DMS114 treated with DMSO at 0.1 percent for 48 hours (cell line): ENCODE results near the gene PNISR.

Experiments used
- DNase-seq: peaks from one replicate; lab custom pipeline; 2025; ENCODE audit not compliant: unreplicated experiment; lab: John Stamatoyannopoulos, UW

Gene PNISR

DNA sequence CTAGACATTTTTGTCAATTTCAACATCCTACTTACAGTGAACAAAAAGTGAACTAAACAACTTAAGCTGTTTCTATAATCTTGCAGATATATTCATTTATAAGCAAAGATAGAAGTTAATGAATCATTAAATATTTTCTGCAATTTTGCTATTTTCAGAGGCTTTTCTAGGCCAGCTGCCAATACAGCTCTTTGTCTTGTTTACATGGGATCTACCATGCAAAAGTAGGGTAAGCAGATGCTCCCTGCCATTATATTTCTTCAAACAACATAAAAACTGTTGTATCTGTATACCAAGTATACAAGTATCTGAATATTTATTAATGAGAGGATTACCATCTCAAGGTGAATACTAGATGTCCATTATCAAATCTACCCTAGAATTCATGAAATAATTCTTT, 15.4 kb downstream of the PNISR start:
- no peak for DNase-seq

DNA sequence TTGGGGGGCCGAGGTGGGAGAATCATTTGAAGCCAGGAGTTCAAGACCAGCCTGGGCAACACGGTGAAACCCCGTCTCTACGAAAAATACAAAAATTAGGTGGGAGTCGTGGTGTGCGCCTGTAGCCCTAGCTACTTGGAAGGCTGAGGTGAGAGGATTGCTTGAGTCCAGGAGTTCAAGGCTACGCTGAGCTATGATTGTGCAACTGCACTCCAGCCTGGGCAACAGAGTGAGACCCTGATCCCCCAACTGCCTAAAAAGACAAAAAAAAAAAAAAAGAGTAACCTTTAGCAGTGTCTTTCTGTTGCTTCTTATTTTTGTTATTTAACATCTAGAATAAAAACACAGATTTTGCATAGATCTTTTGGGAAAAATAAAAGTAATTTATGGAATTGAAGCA, 18.0 kb downstream of the PNISR start:
- no peak for DNase-seq

DNA sequence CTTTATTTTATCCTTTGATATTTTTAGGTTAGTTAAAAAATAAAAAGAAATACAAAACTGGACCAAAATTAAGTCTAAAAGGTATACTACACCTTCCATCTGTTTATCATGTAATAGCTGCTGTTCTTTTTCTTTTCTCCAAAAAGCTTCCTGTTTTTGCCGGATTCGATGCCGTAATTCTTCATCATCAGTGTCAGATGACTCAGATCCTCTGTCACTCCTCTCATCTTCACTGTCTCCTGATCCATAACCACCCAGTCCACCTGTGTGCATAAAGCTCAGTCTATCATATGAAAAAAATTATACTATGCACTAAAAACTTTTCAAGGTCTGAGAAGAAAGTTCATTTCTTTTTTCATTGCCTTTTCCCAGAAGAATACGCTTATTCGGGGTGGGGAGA, 22.7 kb downstream of the PNISR start:
- no peak for DNase-seq

DNA sequence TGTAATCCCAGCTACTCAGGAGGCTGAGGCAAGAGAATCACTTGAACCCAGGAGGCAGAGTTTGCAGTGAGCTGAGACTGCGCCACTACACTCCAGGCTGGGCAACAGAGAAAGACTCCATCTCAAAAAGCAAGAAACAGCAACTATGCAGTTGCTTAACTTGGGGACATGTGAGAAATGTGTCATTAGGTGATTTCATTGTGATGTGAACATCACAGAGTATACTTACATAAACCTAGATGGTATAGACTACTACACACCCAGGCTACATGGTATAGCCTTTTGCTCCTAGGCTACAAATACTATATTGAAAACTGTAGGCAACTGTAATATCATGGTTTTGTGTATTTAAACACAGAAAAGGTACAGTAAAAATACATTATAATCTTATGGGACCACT, 27.8 kb downstream of the PNISR start:
- DNase-seq = no peak

DNA sequence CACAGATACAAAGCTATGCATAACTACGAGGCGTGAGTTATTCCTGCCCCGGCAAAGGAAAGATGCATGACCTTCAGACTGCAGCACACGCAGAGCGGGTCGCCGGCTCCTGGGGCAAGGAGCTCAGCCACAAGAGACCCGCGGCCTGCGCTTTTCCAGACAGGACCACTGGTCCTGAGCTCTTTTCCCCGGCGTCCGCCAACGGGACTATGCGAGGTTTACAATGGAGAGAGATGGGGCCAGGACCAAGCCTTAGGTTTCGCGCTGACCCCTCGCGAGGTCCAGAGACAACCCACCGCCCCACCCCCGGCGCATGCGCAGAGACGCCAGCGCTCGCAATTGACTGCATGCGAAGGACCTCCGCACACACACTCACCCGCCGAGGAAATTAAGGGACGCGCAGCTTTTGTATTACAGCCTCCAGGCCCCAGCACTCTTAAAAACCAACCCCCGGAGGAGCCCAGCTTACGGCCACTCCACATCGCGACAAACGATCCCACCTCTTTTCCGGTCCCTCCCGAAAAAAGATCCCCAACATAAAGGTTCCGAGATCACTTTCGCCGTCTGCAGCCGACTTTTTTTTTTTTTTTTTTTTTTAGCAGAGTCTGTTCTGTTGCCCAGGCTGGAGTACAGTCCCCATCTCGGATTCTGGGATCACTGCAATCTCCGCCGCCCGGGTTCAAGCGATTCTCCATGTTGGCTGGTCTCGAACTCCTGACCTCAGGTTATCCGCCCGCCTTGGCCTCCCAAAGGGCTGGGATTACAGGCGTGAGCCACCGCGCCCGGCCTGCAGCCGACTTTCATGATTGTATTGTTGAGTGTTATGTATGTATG, 31.2 kb downstream of the PNISR start, which contains the start of gene COQ3:
Gene COQ3, minus strand, starts transcription at position 498 of the 834 bp plus-strand sequence. Its CDS starts 16 bp downstream, at position 482.
- DNase-seq = peak; percentile 69

DNA sequence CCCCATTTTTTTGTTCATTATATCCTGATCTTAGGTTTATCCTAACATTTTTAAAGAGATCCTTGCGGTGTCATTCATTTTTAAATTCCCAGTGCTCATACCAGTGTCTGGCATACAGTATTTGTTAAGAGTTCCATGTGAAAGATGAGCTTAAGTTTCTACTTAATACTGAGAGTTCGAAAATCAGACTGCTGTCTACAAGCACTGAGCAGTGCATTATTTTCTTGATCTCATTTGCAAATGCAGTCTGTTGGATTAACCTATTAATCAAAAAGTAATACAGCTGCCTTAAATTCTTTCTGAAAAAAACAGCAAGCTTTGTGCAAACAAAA, 31.8 kb downstream of the PNISR start:
- DNase-seq = no peak

DNA sequence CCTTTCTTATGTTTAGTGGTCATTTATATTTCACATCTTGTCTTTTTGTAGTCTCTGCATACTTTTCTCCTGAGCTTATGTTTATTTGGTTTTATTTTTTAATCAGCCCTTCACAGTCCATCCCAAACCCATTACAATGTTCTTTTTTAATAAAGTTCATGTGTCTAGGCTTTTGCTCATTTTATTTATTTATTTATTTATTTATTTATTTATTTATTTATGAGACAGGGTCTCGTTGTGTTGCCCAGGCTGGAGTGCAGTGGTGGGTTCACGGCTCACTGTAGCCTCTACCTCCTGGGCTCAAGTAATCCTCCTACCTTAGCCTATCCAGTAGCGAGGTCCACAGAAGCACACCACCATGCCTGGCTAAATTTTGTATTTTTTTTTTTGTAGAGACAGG, 34.2 kb downstream of the PNISR start:
- no peak for DNase-seq

DNA sequence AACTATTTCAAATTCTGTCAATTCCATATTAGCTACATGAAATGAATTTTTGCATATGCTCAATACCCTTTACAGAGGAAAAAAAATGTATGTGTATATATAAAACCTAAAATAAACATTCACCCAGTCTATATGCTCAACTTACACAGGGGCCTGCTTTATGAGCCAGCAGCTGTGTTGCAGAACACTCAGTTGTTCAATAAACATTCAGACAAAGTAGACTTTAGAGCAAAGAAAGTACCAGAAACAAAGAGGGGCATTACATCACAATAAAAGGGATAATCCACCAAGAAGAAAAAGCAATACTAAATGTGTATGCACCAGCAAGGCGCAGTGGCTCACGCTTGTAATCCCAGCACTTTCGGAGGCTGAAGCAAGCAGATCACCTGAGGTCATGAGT, 40.6 kb downstream of the PNISR start:
- DNase-seq = no peak

DNA sequence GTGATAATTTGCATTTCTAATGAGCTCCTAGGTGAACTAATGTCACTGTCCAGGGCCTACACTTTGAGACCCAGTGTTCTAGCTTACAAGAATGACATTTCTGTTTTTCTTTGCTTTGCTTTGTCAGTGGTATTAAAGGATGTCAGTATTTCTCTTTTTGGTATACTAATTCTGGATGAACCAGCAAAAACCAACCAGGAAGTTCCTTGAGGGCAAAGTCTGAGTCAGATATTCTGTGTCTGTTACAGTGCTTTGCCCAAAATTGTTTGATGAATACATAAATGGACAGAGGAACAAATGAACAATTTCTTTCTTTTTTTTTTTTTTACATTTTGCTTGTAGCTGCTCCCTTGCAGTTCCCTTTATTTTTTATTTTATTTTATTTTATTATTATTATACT, 46.5 kb downstream of the PNISR start:
- no peak for DNase-seq

DNA sequence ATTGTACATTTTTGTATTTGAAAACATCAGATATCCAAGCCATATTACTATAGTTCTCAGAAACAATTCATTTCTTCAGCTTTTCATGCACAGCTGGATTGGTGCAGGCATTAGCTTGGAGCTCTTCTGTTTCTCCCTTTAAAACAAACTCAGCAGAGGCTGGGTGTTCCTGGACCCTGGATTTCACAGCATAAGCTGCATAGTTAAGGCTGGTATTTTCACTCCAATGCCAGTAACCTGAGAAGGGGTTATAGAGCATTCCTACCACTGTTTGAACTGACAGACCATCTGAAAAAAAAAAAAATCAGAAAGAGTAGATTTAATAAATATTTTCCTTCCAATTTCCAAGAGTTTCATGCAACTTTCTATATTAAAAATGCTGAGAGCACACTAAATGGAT, 55.6 kb downstream of the PNISR start:
- DNase-seq = no peak

DNA sequence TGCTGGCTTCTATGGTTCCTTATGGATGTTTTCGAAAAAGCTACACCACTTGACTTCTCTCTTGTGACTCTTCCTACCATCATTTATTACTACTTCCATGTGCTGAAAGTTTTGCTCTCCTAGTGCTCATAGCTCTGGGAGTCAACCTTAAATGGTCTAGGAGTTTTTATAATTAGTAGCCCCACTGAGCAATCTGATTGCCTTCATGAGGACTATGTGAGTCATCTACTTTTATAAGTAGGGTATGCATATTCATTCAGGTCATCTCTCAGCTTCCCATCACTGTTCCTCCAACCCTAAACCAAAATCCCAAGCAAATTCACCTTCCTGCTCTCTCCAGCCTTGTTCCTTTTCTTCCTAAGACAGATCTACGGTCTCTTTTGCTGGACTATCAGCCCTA, 58.3 kb downstream of the PNISR start:
- DNase-seq = no peak

DNA sequence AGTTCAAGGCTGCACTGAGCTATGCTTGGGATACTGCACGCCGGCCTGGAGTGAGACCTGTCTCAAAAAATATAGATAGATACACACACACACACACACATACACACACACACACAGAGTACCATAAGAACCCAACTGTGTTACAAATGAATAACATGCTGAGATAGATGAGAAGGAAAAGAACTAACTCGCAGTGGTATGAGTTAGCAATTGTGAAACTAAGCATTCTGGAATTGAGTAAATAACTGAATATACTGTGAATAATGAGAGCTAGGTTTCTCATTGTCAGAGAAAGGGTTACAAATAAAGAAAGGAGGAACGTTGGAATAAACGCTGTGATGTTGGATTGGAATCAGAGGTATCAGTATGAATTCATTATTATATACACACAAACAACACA, 61.1 kb downstream of the PNISR start:
- no peak for DNase-seq

DNA sequence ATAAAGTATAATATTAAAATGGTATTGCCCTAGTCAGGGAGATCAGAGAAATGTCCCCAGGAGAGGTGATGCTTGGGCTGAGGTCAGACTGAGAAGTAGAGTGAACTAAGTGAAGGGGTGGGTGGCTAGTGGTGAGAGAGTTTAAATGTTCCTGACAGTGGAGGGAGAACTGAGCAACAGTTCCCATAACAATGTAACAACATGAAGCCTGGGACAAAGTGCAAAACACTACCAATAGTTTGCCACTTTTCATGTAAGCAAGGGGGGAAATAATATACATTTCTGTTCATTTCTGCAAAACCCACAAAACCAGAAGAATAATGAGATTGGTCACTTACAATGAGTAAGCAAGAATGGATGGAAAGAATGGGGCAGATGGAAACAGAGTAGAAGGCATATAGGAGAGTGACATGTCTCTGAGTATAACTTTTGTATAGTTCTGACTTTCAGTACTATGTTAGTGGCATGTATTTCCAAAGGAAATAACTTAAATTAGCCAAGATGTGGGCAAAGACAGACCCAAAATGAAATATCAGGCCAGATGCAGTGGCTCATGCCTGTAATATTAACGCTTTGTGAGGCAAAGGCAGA, 62.3 kb downstream of the PNISR start:
- DNase-seq = no peak

DNA sequence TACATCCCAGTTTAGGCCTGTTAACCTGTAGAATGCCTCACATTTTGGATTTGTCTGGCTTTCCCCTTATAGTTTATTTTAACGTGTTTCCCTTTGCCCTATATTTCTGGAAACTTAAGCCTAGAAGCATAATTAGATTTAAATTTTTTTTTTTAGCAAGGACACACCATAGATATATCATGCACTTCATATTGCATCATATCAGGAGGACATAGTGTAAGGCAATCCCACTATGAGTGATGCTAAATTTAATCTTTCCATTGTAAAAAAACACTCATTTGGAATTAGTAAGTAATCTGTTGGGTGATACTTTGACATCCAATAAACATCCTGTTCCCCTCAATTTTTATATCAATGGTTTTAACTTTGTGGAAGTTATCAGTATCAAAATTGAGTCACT, 65.3 kb downstream of the PNISR start:
- no peak for DNase-seq

DNA sequence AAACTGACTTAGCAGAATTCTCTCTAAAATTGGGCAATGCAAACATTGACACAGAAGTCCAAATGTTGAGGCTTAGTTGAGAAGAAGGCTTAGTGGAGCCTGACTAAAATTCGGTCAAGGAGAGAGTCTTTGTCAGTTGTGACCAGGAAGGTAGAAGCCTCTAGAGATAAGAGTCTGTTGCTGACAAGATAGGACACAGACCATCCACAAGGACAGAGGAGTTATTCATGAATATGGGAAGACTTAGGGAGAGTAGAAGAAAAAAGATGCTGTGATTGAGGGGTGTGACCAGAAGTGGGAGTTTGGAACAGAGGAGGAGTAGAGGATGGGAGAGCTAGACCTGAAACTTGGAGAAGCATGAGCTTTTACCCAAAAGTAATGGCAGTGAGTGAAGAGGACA, 68.5 kb downstream of the PNISR start:
- no peak for DNase-seq

DNA sequence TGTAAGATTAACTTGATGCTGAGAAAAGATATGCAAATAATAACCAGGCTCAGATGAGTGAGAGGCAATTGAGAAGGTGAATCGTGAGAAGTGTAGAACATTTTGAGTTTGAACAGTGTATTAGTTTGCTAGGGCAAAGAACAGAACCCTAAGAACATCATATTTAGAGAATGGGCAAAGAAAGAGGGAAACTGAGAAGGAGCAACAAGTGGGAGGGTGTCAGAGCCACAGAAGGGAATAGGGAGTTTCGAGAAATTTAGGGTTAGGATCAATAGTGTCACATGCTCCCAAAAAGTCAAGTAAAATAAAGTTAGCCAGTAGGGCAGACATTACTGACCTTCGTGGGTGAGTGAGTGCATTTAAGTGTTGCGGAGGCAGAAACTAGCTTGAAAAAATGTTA, 70.1 kb downstream of the PNISR start:
- no peak for DNase-seq

DNA sequence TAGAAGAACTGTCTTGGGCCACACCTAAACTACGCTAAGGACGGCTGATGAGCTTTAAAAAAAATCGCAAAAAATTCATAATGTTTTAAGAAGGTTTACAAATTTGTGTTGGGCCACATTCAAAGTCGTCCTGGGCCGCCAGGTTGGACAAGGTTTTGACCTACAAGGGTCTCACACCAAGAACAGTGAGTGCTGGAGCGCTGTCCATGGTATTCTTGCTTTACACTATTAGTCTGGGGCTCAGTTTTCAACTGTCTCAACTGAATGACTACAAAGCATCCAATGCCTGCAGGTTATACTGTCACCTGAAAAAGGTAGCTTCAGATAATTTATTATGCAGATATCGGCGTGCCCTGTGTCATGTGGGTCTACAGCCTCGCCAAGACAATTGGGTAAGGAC, 72.0 kb downstream of the PNISR start:
- DNase-seq = no peak

DNA sequence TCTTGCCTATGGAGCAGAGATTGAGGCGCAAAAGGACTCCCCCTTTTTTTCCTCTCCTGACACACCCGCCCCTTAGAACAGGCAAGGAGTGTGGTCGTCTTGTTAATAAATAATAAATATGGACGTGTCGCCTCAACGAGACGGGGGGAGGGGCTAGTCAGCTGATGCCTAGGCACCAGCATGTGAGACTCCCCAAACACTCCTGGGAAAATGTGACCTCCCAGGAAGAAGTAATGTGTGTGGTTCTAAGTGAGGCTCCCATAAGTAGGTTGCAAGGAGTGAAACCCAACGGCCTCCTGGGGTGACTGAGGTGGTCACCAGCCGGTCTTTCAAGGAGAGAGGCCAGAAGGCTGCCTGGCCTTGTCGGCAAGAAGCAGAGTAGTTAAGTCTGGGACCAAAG, 74.5 kb downstream of the PNISR start:
- no peak for DNase-seq

DNA sequence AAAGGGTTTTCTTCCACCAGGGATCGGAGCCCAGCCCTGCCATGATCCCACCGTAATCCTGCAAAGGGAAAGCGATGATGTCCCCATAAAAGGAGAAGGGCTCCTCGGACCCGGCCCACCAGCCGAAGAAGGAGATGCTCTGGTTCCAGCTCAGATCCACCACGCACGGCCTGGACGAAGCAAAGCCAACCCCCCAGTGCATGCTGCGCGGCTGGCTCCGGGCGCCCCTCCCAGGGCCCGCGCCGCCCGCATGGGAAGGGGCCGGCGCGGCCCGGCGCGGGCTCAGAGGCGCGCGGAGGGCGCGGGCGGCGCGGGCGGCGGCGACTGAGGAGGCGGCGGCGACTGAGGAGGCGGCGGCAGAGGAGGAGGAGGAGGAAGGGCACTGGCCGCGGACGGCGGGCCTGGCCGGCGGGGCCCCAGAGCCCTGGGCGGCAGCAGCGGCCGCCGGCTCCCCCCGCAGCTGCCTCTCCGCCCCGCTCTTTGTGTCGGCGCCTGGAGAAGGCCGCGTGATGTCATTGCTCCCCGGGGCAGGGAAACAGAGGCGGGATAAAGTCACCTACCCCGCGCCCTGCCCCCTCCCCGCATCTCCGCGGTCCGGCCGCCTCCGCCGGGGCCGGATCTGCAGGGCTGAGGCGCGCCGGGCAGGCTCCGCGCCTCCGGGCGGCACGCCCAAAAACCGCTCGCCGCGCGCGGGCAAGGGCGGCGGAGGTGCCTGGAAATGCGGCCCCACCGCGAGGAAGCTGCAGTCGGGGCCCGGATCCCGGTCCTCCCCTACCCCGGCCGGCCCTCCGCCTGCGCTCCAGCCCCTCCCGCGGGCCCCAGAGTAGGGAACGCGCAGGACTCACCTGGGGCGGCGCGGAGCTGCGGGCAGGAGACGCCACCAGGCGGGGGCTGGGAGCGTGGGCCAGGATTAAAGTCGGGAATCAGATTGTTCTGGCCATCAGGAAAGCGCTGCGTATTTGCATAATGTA, 75.7 kb downstream of the PNISR start, which contains the start of gene FAXC:
Gene FAXC, minus strand, starts transcription at position 504 of the 971 bp plus-strand sequence. Its CDS starts 302 bp downstream, at position 202.
- DNase-seq = no peak

DNA sequence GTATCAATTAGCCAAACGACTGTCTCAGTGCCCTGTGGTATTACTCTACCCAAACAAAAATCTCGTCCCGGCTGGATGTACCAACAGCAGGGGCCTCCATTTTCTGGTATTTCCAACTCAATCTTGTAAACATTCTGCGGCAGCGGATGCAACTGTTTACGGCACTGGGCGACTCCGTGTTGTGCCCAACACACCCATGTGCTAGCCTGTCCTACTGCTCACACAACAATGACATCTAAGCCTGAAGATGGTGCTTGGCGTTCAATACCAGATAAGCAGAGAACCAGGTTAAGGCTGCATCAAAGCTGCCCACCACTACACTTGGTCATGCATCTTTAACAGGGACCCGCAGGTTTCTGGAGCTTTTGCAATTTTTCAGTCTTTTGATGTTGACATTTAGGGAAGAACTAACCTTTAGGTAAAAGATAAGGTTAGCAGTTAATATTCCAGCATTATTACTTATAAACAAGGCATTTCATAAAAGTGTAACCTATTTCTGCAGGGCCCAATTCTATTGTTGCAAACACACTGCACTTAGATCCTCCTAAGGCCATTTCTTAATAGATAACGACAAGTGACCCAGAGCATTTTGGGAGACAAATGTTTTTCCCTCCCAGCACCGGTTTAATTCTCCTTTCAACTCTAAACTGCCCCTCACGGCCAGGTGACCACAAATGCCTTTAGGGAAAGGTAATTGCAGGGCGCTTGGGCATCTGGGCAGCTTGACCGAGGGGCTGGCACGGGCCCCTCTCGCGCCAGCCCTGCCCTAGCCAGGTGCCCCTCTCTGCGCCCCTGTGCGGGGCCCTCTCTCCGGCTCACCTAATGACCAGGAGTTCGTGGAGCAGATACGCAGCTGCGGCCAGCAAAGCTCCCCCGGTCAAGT, 76.6 kb downstream of the PNISR start:
- no peak for DNase-seq
